Choroid plexus epithelial cell (primary cell): ENCODE results near the gene C1orf159.

Experiments
- DNase-seq: peaks from one replicate; pipeline ENCODE4 v3.0.0-alpha.2; 2010; ENCODE audit warnings: low read depth
- H3K4me3 ChIP-seq: 2 replicates; pipeline ENCODE4 v1.5.1; 2011; ENCODE audit warnings: low read depth, mild to moderate bottlenecking, control low read depth, low read length, moderate library complexity
- CTCF ChIP-seq: conservative IDR thresholded peaks from 2 replicates; pipeline ENCODE4 v1.5.1; 2011; ENCODE audit warnings: low read depth, mild to moderate bottlenecking, control low read depth, inconsistent platforms, low read length, moderate library complexity

Gene C1orf159

GRCh38 chr1:1094981-1095380 is 20.9 kb downstream of the C1orf159 start:
- no peak overlapping the region for H3K4me3 ChIP-seq
- no peak for TF ChIP-seq CTCF
- no peak for DNase-seq

- no peak for TF ChIP-seq CTCF
- DNase-seq, result no peak
- no peak overlapping the region for H3K4me3 ChIP-seq
Observed at GRCh38 chr1:1093610-1093943, 22.3 kb downstream of the C1orf159 start.

GRCh38 chr1:1092894-1093609 is 22.8 kb downstream of the C1orf159 start:
- DNase-seq, result no peak
- no peak overlapping the region for H3K4me3 ChIP-seq
- no peak for TF ChIP-seq CTCF

DNA sequence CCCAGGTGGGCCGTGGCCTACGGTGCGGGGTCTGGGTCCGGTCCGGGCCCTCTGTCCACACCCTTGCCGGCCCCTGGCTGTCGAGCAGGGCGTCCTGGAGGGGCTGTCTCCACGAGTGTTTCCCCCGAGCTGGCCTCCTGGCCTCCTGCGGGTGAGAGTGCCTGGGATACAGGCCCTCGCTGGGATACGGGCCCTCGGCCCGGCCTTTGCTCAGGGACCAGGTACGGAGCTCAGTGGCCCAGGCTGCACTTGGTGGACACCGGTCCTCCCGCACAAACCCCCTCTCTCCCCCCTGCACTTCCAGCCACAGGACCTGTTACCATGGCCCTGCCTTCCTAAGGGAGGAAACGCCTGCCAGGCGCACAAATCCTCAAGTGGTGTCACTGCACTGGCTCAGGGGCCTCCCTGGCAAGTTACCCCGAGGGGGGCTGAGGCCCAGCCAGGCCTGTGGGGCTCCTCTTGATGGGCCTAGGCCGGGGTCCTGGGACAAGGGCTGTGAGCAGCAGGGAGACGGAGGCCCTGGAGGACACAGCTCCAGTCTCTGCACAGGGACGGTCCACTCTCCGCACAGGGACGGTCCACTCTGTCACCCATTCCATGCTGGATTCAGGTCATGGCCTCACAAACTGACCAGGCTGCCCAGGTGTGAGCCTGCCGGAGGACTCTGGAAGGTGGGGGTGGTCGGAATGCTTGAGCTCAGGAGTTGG is 23.6 kb downstream of the C1orf159 start:
- no peak overlapping the region for H3K4me3 ChIP-seq
- no peak for DNase-seq
- TF ChIP-seq CTCF, result no peak

- DNase-seq, result no peak
- TF ChIP-seq CTCF, result no peak
- H3K4me3 ChIP-seq, result no peak overlapping the region
Observed at GRCh38 chr1:1091344-1092148, 24.3 kb downstream of the C1orf159 start.

- H3K4me3 ChIP-seq, result no peak overlapping the region
- DNase-seq, result no peak
- no peak for TF ChIP-seq CTCF
Observed at GRCh38 chr1:1090424-1091343, 25.2 kb downstream of the C1orf159 start.
